Measurements from ENCODE around the gene NELFE. TPM values are rescaled to one million over a fixed set of nuclear protein-coding genes. Genes with fewer than 3 reads are reported as not detected.

The NELFE gene
- total and polyA plus RNA-seq, 12 donors: 36.5 to 70.4 (median 45.7) TPM

DNA sequence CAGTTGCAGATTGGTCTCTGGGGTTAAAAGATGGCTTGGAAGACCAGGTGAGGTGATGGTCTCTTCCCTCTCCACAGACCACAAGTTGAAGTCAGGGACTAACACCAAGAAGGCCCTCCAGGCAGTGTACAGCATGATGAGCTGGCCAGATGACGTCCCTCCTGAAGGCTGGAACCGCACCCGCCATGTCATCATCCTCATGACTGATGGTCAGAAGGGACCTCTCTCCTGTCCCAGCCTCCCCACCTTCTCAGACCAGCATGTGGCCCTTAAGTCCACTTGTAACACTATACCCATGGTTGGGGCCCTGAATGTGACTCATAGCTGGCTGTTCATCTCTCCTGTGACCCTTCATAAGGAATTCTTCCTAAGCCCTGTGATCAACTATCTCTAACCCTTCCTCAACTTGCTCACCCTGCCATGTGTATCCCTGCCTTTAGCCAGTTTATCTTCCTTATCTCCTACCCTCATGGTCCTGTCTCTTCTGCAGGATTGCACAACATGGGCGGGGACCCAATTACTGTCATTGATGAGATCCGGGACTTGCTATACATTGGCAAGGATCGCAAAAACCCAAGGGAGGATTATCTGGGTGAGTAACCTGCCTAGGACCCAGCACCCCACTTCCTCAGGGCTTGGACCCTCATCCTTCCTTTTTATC, 9.9 kb downstream of the NELFE start:
- WGBS, 2 donors: 84 to 88% methylated on average over 6 of the region's 6 CpGs
- TF ChIP-seq, protein P1, sequence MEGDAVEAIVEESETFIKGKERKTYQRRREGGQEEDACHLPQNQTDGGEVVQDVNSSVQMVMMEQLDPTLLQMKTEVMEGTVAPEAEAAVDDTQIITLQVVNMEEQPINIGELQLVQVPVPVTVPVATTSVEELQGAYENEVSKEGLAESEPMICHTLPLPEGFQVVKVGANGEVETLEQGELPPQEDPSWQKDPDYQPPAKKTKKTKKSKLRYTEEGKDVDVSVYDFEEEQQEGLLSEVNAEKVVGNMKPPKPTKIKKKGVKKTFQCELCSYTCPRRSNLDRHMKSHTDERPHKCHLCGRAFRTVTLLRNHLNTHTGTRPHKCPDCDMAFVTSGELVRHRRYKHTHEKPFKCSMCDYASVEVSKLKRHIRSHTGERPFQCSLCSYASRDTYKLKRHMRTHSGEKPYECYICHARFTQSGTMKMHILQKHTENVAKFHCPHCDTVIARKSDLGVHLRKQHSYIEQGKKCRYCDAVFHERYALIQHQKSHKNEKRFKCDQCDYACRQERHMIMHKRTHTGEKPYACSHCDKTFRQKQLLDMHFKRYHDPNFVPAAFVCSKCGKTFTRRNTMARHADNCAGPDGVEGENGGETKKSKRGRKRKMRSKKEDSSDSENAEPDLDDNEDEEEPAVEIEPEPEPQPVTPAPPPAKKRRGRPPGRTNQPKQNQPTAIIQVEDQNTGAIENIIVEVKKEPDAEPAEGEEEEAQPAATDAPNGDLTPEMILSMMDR (IDR thresholded peaks at IDR 0.05): no peak
- peaks cover 0 to 18% (median 4%) of the 10 kb centered on the region in 9 donors for H3K4me1 ChIP-seq
- intact Hi-C loops (cut with DNase I): loop anchor here in 2 of 10 donors (10.0 kb wide), 2 partner anchors 264 to 274 kb away; partner anchors contain the start of gene LY6G5C (in 1 of the 2)
- H3K4me3 ChIP-seq: no peak overlapping the region
- ATAC-seq (no peak), DNase-seq (no peak)
- H3K36me3 ChIP-seq: peaks cover 0 to 38% (median 18%) of the 10 kb centered on the region in 9 donors
- H3K27me3 ChIP-seq: peaks cover 0 to 8% (median 0%) of the 10 kb centered on the region in 7 donors
- no peak overlapping the region for H3K27ac ChIP-seq
- no peaks in the 10 kb centered on the region for H3K9me3 ChIP-seq

DNA sequence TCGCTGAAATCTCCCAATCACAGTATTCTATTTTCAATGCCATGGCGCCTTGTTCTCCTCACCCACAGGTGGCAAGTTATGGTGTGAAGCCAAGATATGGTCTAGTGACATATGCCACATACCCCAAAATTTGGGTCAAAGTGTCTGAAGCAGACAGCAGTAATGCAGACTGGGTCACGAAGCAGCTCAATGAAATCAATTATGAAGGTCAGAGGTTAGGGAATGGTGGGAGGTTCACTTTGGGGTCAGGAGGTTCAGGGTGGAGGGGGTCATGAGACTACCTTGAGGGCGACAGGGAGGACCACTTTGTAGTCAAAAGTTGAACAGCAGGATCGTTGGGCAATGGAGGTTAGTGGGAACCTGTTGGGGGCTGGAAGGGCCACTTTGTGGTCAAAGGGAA, 10.5 kb downstream of the NELFE start:
- ATAC-seq: no peak
- TF ChIP-seq, protein P1 (IDR thresholded peaks at IDR 0.05): no peak

DNA sequence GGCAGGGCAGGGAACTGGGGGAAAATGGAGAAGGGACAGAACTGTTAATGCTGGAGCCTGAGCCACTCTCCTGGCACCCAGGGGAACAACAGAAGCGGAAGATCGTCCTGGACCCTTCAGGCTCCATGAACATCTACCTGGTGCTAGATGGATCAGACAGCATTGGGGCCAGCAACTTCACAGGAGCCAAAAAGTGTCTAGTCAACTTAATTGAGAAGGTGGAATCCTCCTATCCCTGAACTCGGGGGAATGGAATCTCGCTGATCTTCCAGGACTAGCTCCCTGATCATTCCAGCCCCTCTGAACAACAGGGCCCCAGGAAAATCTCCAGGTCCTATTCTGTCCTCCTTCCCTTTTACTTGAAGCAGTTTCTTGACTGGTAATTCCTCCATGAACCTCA, 10.9 kb downstream of the NELFE start:
- Histone ChIP-seq H3K4me1 (peaks cover 0 to 18% (median 4%) of the 10 kb centered on the region in 9 donors), H3K36me3 (peaks cover 0 to 30% (median 8%) of the 10 kb centered on the region in 9 donors), H3K4me3 (no peak overlapping the region), H3K9me3 (no peaks in the 10 kb centered on the region), H3K27ac (no peak overlapping the region), H3K27me3 (peaks cover 0 to 17% (median 0%) of the 10 kb centered on the region in 7 donors)
- 88 to 92% methylated on average over 4 of the region's 4 CpGs for WGBS, 2 donors
- intact Hi-C loops (cut with DNase I): loop anchor here in 2 of 10 donors (10.0 kb wide), 2 partner anchors 263 to 273 kb away; partner anchors contain the start of gene LY6G5C (in 1 of the 2)
- DNase-seq (no peak), ATAC-seq (no peak)
- TF ChIP-seq, protein P1 (IDR thresholded peaks at IDR 0.05): no peak

More for the DNA sequence above, 10.5 kb downstream of the NELFE start:
- Histone ChIP-seq H3K27me3 (peaks cover 0 to 13% (median 0%) of the 10 kb centered on the region in 7 donors), H3K27ac (no peak overlapping the region), H3K9me3 (no peaks in the 10 kb centered on the region), H3K4me1 (peaks cover 0 to 18% (median 4%) of the 10 kb centered on the region in 9 donors), H3K36me3 (peaks cover 0 to 33% (median 12%) of the 10 kb centered on the region in 9 donors), H3K4me3 (no peak overlapping the region)
- intact Hi-C loops (cut with DNase I): loop anchor here in 2 of 10 donors (10.0 kb wide), 2 partner anchors 264 to 274 kb away; partner anchors contain the start of gene LY6G5C (in 1 of the 2)
- no peak for DNase-seq
- WGBS, 2 donors: 81 to 84% methylated on average over 5 of the region's 5 CpGs

DNA sequence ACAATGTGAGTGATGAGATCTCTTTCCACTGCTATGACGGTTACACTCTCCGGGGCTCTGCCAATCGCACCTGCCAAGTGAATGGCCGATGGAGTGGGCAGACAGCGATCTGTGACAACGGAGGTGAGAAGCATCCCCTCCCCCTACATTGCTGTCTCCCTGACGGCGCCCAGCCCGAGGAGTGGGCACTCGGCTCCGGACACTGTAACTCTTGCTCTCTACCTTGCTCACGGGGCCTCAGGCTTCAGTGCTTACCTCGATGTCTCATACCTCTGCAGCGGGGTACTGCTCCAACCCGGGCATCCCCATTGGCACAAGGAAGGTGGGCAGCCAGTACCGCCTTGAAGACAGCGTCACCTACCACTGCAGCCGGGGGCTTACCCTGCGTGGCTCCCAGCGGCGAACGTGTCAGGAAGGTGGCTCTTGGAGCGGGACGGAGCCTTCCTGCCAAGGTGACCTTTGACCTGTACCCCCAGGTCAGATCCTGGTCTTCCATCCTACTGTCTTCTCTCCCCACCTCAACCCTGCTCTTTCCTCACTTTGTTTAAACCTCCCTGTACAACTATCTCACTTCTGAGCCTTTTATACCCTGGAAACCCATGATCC, 11.6 kb downstream of the NELFE start:
- no peak for ATAC-seq
- Histone ChIP-seq H3K27ac (no peak overlapping the region), H3K4me3 (no peak overlapping the region), H3K9me3 (no peaks in the 10 kb centered on the region), H3K4me1 (peaks cover 0 to 18% (median 4%) of the 10 kb centered on the region in 9 donors), H3K27me3 (peaks cover 0 to 21% (median 0%) of the 10 kb centered on the region in 7 donors), H3K36me3 (peaks cover 0 to 27% (median 8%) of the 10 kb centered on the region in 9 donors)
- no peak for DNase-seq
- intact Hi-C loops (cut with DNase I): loop anchor here in 2 of 10 donors (10.0 kb wide), 2 partner anchors 262 to 272 kb away; partner anchors contain the start of gene LY6G5C (in 1 of the 2)
- TF ChIP-seq, protein P1 (IDR thresholded peaks at IDR 0.05): no peak
- WGBS, 2 donors: 84 to 86% methylated on average over 24 of the region's 24 CpGs
